Panc1 (cell line): ENCODE measurements around the gene NFAT5.

Experiments
- CTCF ChIP-seq: fragments of 450-650 bp; IDR thresholded peaks from 2 replicates; pipeline ENCODE4 v1.5.1; 2017; ENCODE audit warnings: mild to moderate bottlenecking
- POLR2AphosphoS5 ChIP-seq: IDR thresholded peaks from 2 replicates; pipeline ENCODE4 v1.6.1; 2012; ENCODE audit warnings: mild to moderate bottlenecking, low read depth, low read length, moderate library complexity

DNA sequence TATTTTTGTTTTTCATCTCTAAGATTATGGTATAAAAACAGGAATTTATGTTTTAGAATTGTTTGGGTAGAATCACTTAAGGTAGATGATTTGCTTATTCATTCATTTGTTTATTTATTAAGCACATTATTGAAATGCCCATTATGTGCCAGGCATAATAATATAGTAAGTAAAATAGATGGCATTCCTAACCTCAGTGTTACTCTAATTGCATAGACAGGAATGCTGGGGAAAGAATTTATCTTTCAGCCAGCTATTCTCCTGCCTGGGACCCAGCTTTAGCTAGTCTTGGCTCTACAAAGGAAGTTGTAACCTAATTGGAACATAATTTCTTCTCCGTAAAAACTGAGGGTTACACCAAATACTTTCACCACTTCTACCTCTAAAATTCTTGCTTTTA is 44.6 kb downstream of the NFAT5 start:
- TF ChIP-seq CTCF (no peak), POLR2AphosphoS5 (no peak)
